Measurements from ENCODE around the gene MCC. TPM values are rescaled to one million over a fixed set of nuclear protein-coding genes. Genes with fewer than 3 reads are reported as not detected.
"Not testable (repeated sequence)": the region's sequence is repeated elsewhere in the genome, so short reads cannot be mapped to it uniquely, and the experiment has no call there.

Gene MCC
- total RNA-seq, 4 donors from 2014 or later: 17.1 to 90.7 (median 40.1) TPM

GRCh38 chr5:113081881-113082546 is 406.2 kb downstream of the MCC start:
- Histone ChIP-seq H3K36me3 (no peaks in the 10 kb centered on the region), H3K4me1 (no peaks in the 10 kb centered on the region), H3K4me3 (no peak overlapping the region), H3K27ac (no peak overlapping the region), H3K9me3 (no peaks in the 10 kb centered on the region), H3K27me3 (no peaks in the 10 kb centered on the region)
- no peak for DNase-seq
- TF ChIP-seq CTCF (IDR thresholded peaks at IDR 0.05) (no peak), POLR2A (IDR thresholded peaks at IDR 0.05) (no peak)
- intact Hi-C loops (cut with DNase I; ENCODE audit: low total_unique reads): no loop called here

- no peaks in the 10 kb centered on the region for H3K27me3 ChIP-seq
- intact Hi-C loops (cut with DNase I; ENCODE audit: low total_unique reads): no loop called here
- no peaks in the 10 kb centered on the region for H3K36me3 ChIP-seq
- no peak for TF ChIP-seq POLR2A (IDR thresholded peaks at IDR 0.05)
- TF ChIP-seq CTCF (IDR thresholded peaks at IDR 0.05): no peak
- DNase-seq: no peak
- H3K9me3 ChIP-seq: no peaks in the 10 kb centered on the region
- no peak overlapping the region for H3K27ac ChIP-seq
- H3K4me1 ChIP-seq: no peaks in the 10 kb centered on the region
- H3K4me3 ChIP-seq: no peak overlapping the region
These were observed 407.0 kb downstream of the MCC start for GRCh38 chr5:113081091-113081839.

GRCh38 chr5:113076649-113077048 is 411.6 kb downstream of the MCC start:
- H3K36me3 ChIP-seq; H3K9me3 ChIP-seq; DNase-seq; intact Hi-C loops (cut with DNase I; ENCODE audit: low total_unique reads); H3K27ac ChIP-seq; H3K4me3 ChIP-seq; H3K4me1 ChIP-seq; H3K27me3 ChIP-seq: not testable (repeated sequence)

GRCh38 chr5:113075019-113075418 is 413.2 kb downstream of the MCC start:
- Histone ChIP-seq H3K9me3 (no peaks in the 10 kb centered on the region), H3K4me3 (no peak overlapping the region), H3K27ac (no peak overlapping the region), H3K27me3 (no peaks in the 10 kb centered on the region), H3K36me3 (no peaks in the 10 kb centered on the region), H3K4me1 (no peaks in the 10 kb centered on the region)
- intact Hi-C loops (cut with DNase I; ENCODE audit: low total_unique reads): no loop called here
- DNase-seq: no peak
- TF ChIP-seq CTCF (IDR thresholded peaks at IDR 0.05) (no peak), POLR2A (IDR thresholded peaks at IDR 0.05) (no peak)

- DNase-seq, H3K27me3 ChIP-seq: not testable (repeated sequence)
These were observed 414.6 kb downstream of the MCC start for GRCh38 chr5:113073629-113074034.

GRCh38 chr5:113071401-113071800 is 416.9 kb downstream of the MCC start:
- H3K4me3 ChIP-seq: no peak overlapping the region
- TF ChIP-seq CTCF (IDR thresholded peaks at IDR 0.05) (no peak), POLR2A (IDR thresholded peaks at IDR 0.05) (no peak)
- H3K36me3 ChIP-seq: no peaks in the 10 kb centered on the region
- no peaks in the 10 kb centered on the region for H3K4me1 ChIP-seq
- no peaks in the 10 kb centered on the region for H3K9me3 ChIP-seq
- no peak overlapping the region for H3K27ac ChIP-seq
- intact Hi-C loops (cut with DNase I; ENCODE audit: low total_unique reads): no loop called here
- no peaks in the 10 kb centered on the region for H3K27me3 ChIP-seq
- DNase-seq: no peak

More at GRCh38 chr5:113073629-113074034, 414.6 kb downstream of the MCC start:
- H3K4me3 ChIP-seq; H3K27ac ChIP-seq; H3K4me1 ChIP-seq; H3K9me3 ChIP-seq; intact Hi-C loops (cut with DNase I; ENCODE audit: low total_unique reads); H3K36me3 ChIP-seq: not testable (repeated sequence)

All from uterus (tissue), 4 donors.